K562 (cell line): ENCODE data around the gene RNLS. TPM values are rescaled to one million over a fixed set of nuclear protein-coding genes. Genes with fewer than 3 reads are reported as not detected.

Experiments
- ATAC-seq: fragments of 200-7000 bp; cut with Tn5 transposase; 3 replicates; pipeline ENCODE4 v1.9.1; 2020; ENCODE audit warnings: moderate library complexity
- BruUV-seq: library from RNA; stranded (reverse); fragments of 400-500 nt; replicated peaks from 2 replicates; lab custom pipeline; 2021; lab: Mats Ljungman, UMichigan
- CTCF ChIA-PET: fragments of 300-600 bp; formaldehyde crosslinking; extraction: SDS; loops from one replicate; lab custom pipeline; 2021; ENCODE audit warnings: low intra/inter-chr PET ratio; lab: Yijun Ruan, JAX
- POLR2A ChIA-PET: fragments of 300-600, 350-650 bp; sonication (Branson Sonifier 250); formaldehyde crosslinking; extraction: SDS; loops from one replicate; lab custom pipeline; 2021; ENCODE audit warnings: antibody characterized with exemption, inconsistent platforms; lab: Yijun Ruan, JAX
- DNase-seq, 4 experiments: peaks; one replicate each; pipeline versions ENCODE4 v3.0.0 to v3.0.0-alpha.2; 2011 to 2018; ENCODE audit warnings: low spot score in 3 of 4, mixed read lengths in 3 of 4; ENCODE audit errors: extremely low read depth in 1 of 4
- FAIRE-seq: peaks from 2 replicates; lab custom pipeline; 2011; peaks lifted over from hg19 to GRCh38; lab: Jason Lieb, UNC
- H2AFZ ChIP-seq: 2 replicates; pipeline ENCODE4 v1.6.0; 2011; ENCODE audit warnings: low read depth, low read length, control low read depth, inconsistent platforms
- H3K27ac ChIP-seq: fragments of 200-600 bp; 3 replicates; pipeline ENCODE4 v1.8.0; 2011; ENCODE audit warnings: low read depth, mild to moderate bottlenecking, control low read depth, inconsistent platforms, low read length, moderate library complexity, mixed read lengths; ENCODE audit errors: extremely low read depth
- H3K27me3 ChIP-seq, 2 experiments: fragments of 300-600 bp in 1 of 2; 2 replicates in 1 of 2; 3 replicates in 1 of 2; pipeline versions ENCODE4 v1.6.0 to v1.8.0; 2011; ENCODE audit warnings: inconsistent platforms in 2 of 2, low read length in 2 of 2, mild to moderate bottlenecking in 1 of 2, mixed read lengths in 1 of 2, moderate library complexity in 1 of 2; ENCODE audit not compliant: control insufficient read depth in 2 of 2, insufficient read depth in 2 of 2
- H3K36me3 ChIP-seq: fragments of 300-600 bp; 3 replicates; pipeline ENCODE4 v1.8.0; 2011; ENCODE audit warnings: mild to moderate bottlenecking, low read length, inconsistent platforms; ENCODE audit not compliant: control insufficient read depth, insufficient read depth
- H3K4me1 ChIP-seq, 2 experiments: fragments of 200-600 bp in 1 of 2; replicated peaks in 1 of 2; 2 replicates in 1 of 2; 3 replicates in 1 of 2; pipeline versions ENCODE4 v1.5.1 to v1.8.0; 2011; ENCODE audit warnings: inconsistent platforms in 2 of 2, low read length in 2 of 2, mild to moderate bottlenecking in 1 of 2, mixed read lengths in 1 of 2, moderate library complexity in 1 of 2; ENCODE audit not compliant: control insufficient read depth in 2 of 2, insufficient read depth in 2 of 2
- H3K4me2 ChIP-seq: 2 replicates; pipeline ENCODE4 v1.6.1; 2011; ENCODE audit warnings: low read length, control low read depth, inconsistent platforms, mixed read lengths; ENCODE audit not compliant: insufficient read depth
- H3K4me3 ChIP-seq: fragments of 200-600 bp; sonication (generic), shearing (Covaris generic); 2 replicates; pipeline ENCODE4 v1.5.1; 2016; ENCODE audit warnings: control low read depth, inconsistent platforms
- H3K79me2 ChIP-seq: fragments of 200-600 bp; 3 replicates; pipeline ENCODE4 v1.8.0; 2011; ENCODE audit warnings: low read length, inconsistent platforms; ENCODE audit not compliant: control insufficient read depth, insufficient read depth
- H3K9ac ChIP-seq, 2 experiments: 2 replicates each; pipeline versions ENCODE4 v1.6.0 to v1.6.1; 2011; ENCODE audit warnings: low read depth in 2 of 2, low read length in 2 of 2, control low read depth in 1 of 2, inconsistent platforms in 1 of 2, mild to moderate bottlenecking in 1 of 2, mixed read lengths in 1 of 2; ENCODE audit not compliant: insufficient read depth in 1 of 2
- H3K9me1 ChIP-seq: one replicate; pipeline ENCODE4 v1.6.0; 2011; ENCODE audit warnings: inconsistent platforms, mild to moderate bottlenecking, low read length, moderate library complexity; ENCODE audit not compliant: control insufficient read depth, insufficient read depth
- H3K9me3 ChIP-seq: replicated peaks from 2 replicates; pipeline ENCODE4 v1.5.1; 2011; ENCODE audit warnings: low read depth, low read length, inconsistent platforms; ENCODE audit not compliant: control insufficient read depth, insufficient read depth
- H4K20me1 ChIP-seq: replicated peaks from 2 replicates; pipeline ENCODE4 v1.6.1; 2011; ENCODE audit warnings: low read length, inconsistent platforms, mixed read lengths; ENCODE audit not compliant: control insufficient read depth, insufficient read depth
- ETV1 ChIP-seq: fragments of 450-650 bp; conservative IDR thresholded peaks from 2 replicates; pipeline ENCODE4 v1.6.1; 2016; ENCODE audit warnings: missing genetic modification characterization, control low read depth, low read depth, missing compliant biosample characterization
- HMBOX1 ChIP-seq: sonication (generic); IDR thresholded peaks from 2 replicates; pipeline ENCODE4 v1.6.1; 2016
- PBX2 ChIP-seq, 2 experiments: IDR thresholded peaks in 1 of 2; conservative IDR thresholded peaks in 1 of 2; 2 replicates each; pipeline ENCODE4 v1.6.1; 2016; ENCODE audit warnings: low read depth in 2 of 2, mild to moderate bottlenecking in 1 of 2, missing compliant biosample characterization in 1 of 2, missing genetic modification characterization in 1 of 2, moderate library complexity in 1 of 2
- SAP30 ChIP-seq: fragments of 200-600 bp; sonication (generic); IDR thresholded peaks from 2 replicates; pipeline ENCODE4 v1.6.1; 2012; ENCODE audit warnings: borderline replicate concordance, low read depth, mild to moderate bottlenecking, moderate library complexity, low read length, control low read depth, inconsistent platforms; ENCODE audit not compliant: insufficient read depth, poor library complexity, severe bottlenecking
- SMAD4 ChIP-seq: fragments of 250-450 bp; sonication (Bioruptor Pico); conservative IDR thresholded peaks from 2 replicates; pipeline ENCODE4 v1.8.0; 2021; ENCODE audit warnings: inconsistent platforms, mild to moderate bottlenecking, moderate library complexity
- STAT5A ChIP-seq: IDR thresholded peaks from 2 replicates; pipeline ENCODE4 v1.6.1; 2012; ENCODE audit warnings: low read length, inconsistent platforms, borderline replicate concordance
- ZBTB7A ChIP-seq: IDR thresholded peaks from 2 replicates; pipeline ENCODE4 v1.6.1; 2011; ENCODE audit warnings: low read depth, mild to moderate bottlenecking, low read length, moderate library complexity, borderline replicate concordance; ENCODE audit not compliant: control insufficient read depth
- ZHX1 ChIP-seq: fragments of 150-350 bp; conservative IDR thresholded peaks from 2 replicates; pipeline ENCODE4 v1.6.1; 2014; ENCODE audit warnings: low read length
- ZNF165 ChIP-seq: fragments of 250-450 bp; sonication (Bioruptor Pico); IDR thresholded peaks from 2 replicates; pipeline ENCODE4 v1.4.0; 2020; ENCODE audit warnings: borderline replicate concordance
- in situ Hi-C: fragments of 300-500 bp; cut with MboI; formaldehyde crosslinking; loops from 4 replicates; pipeline ENCODE4 v1.15.0; 2018; ENCODE audit warnings: inconsistent platforms, mixed read lengths
- intact Hi-C: fragments of 100-400 bp; cut with micrococcal nuclease; formaldehyde crosslinking; loops from 2 replicates; pipeline ENCODE4 v1.14.2; 2022
- polyA plus RNA-seq, 8 experiments: library from polyadenylated mRNA; depleted of rRNA in 4 of 8; stranded (reverse) in 5 of 8; unstranded in 3 of 8; fragments of >200 nt; fragmentation: Nextera tagmentation in 2 of 8; fragmentation: Illumina TruSeq in 1 of 8; extraction: Ambion mirVana in 2 of 8; extraction: Trizol in 1 of 8; gene quantifications; 2 replicates each; pipeline versions ENCODE4 v1.2.1 to v1.2.3, GENCODE V29; 2011 to 2014; ENCODE audit warnings: inconsistent platforms in 1 of 8, missing spikeins in 1 of 8
- total RNA-seq, 7 experiments: library from RNA; depleted of rRNA in 6 of 7; stranded (reverse); fragments of >200 nt in 6 of 7; fragmentation: Illumina TruSeq in 2 of 7; extraction: Trizol in 2 of 7; gene quantifications; 2 replicates each; pipeline versions ENCODE4 v1.2.1 to v1.2.3, GENCODE V29; 2011 to 2021; ENCODE audit warnings: low replicate concordance in 1 of 7
- TF ChIP-seq, protein P1 (sequence below), 2 experiments: fragments of 250-450 bp in 1 of 2; fragments of 450-650 bp in 1 of 2; sonication (Bioruptor Pico) in 1 of 2; IDR thresholded peaks; 2 replicates each; pipeline versions ENCODE4 v1.6.1 to v1.8.0; 2016 to 2021; ENCODE audit warnings: mild to moderate bottlenecking in 2 of 2, moderate library complexity in 2 of 2, missing compliant biosample characterization in 1 of 2, missing genetic modification characterization in 1 of 2

Gene RNLS
- total and polyA plus RNA-seq, 9 of the 15 experiments (the other 6 are each of a cell fraction or from before 2014, with no cell fraction given): 0.14 to 0.72 (median 0.41) TPM; not detected in 3

GRCh38 chr10:88437411-88437810 lies 145.7 kb downstream of the RNLS start:
- ChIA-PET POLR2A (no interaction called here), CTCF (no interaction called here)
- DNase-seq: no peak
- H3K79me2 ChIP-seq: no peaks in the 10 kb centered on the region
- intact Hi-C loops (no loop called here), in situ Hi-C loops (no loop called here)
- no peak overlapping the region for H3K4me2 ChIP-seq
- no peak overlapping the region for H2AFZ ChIP-seq
- BruUV-seq: no TSS peak
- H3K9ac ChIP-seq: no peak overlapping the region
- no peaks in the 10 kb centered on the region for H3K27me3 ChIP-seq
- FAIRE-seq: no peak
- no peaks in the 10 kb centered on the region for H3K36me3 ChIP-seq
- no peak for TF ChIP-seq ZBTB7A
- no peak for TF ChIP-seq ZNF165 (CRISPR knock-in tag)
- TF ChIP-seq HMBOX1: no peak
- no peak for TF ChIP-seq SAP30
- no peak for TF ChIP-seq PBX2 (CRISPR knock-in tag; IDR thresholded peaks at IDR 0.05; ENCODE audit: low read depth)
- no peak for TF ChIP-seq PBX2 (tag; conservative IDR thresholded peaks at IDR 0.05; ENCODE audit: low read depth)
- no peak for TF ChIP-seq ETV1
- TF ChIP-seq STAT5A: no peak
- no peak for TF ChIP-seq SMAD4 (CRISPR knock-in tag)
- no peak for TF ChIP-seq ZHX1
- TF ChIP-seq, protein P1, sequence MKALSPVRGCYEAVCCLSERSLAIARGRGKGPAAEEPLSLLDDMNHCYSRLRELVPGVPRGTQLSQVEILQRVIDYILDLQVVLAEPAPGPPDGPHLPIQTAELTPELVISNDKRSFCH (CRISPR knock-in tag; IDR thresholded peaks at IDR 0.05): no peak
- TF ChIP-seq, protein P1 (tag; IDR thresholded peaks at IDR 0.05): no peak
- H3K4me1 ChIP-seq: no peaks in the 10 kb centered on the region
- H4K20me1 ChIP-seq: no peaks in the 10 kb centered on the region
- no peak for ATAC-seq
- no peaks in the 10 kb centered on the region for H3K9me1 ChIP-seq
- no peaks in the 10 kb centered on the region for H3K9me3 ChIP-seq
- H3K27ac ChIP-seq: no peak overlapping the region
- no peak overlapping the region for H3K4me3 ChIP-seq
